ENCODE results near the gene LMO4.
A peak's percentile ranks its signal among the peaks of the same experiment; 100 is the strongest.

The LMO4 gene

DNA sequence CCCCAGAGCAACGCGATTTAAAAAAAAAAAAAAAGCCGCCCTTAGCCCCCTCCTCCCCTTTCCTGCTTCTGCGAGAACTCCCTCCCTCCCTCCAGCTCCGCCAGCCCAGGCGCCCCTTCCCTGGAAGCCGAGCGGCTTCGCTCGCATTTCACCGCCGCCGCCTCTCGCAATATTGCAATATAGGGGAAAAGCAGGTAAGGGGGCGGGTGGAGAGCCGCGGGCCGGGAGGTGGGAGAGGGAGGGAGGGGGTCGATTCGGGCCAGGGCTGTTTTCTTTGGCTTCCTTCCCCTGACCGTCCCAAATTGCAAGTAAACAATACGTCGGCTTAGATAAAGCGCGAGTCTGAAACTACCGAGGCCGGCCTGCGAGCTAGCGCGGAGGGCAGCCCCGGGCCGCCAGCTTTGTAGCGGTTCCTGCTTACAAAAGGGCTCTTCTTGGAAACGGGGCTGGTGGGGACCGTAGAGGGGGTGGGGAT lies 408 bp downstream of the LMO4 start:
- DNase-seq: peak; percentile 41

DNA sequence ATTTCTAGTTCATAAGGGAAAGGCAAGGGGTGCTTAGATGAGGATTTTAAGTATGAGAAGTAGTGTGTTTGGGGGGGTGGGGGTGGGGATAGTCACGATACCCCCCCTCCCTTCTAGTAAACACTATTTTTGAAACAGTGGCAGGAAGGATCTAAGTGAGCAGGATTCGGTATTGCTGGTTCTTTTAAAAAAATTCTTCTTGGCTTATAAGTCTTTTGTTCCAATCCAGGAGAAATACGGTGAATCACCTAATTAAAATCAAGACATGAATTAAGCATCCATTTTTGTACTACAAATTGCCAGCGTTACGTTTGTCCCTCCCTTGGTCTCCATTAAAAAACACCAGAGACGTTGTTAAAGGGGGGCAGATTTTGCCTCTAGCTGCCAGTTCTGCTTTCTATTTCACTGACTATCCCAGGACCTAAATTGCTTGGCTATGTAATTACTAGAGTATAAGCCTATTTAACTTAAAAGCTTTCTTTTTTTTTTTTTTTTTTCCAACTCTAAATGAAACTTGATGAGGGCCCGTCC lies 911 bp downstream of the LMO4 start:
- DNase-seq: no peak

DNA sequence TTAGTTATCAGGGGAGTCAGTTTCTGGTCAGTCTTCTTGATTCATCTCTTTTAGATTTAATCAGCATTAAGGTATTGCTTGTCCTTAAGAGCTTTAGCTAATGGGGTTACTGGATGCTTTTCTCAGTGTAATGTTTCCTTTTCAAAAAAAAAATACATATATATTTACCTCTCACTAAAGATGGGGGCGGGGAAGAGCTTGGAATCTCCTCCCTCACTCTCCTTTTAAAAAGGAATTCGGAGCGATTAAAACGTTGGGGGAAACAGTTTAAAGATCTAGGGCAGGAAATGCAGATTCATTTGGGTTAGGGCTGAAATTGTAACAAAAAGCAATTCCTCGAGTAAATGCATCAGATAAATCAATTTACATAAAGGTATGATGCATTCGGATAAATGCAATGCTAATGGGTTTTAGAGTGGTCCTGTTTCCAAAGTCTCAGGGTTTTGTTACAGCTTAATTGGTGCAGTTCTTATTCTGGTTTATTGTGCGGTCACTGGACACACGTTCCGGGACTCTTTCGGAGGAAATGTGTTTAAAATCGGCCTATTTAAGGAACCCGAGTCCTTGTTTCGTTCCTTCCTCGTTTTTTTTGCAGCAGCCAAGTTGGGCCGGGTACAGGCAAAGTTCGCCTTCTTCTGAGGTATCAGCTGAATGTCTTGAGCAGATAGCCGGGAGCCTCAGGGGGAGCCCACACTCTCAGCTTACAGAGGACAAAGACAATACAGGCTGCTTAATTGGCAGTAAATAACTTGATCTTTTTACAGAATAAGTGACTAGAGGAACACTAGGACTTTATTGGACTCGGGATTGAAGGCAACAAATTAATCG lies 1.6 kb downstream of the LMO4 start:
- DNase-seq: no peak

DNA sequence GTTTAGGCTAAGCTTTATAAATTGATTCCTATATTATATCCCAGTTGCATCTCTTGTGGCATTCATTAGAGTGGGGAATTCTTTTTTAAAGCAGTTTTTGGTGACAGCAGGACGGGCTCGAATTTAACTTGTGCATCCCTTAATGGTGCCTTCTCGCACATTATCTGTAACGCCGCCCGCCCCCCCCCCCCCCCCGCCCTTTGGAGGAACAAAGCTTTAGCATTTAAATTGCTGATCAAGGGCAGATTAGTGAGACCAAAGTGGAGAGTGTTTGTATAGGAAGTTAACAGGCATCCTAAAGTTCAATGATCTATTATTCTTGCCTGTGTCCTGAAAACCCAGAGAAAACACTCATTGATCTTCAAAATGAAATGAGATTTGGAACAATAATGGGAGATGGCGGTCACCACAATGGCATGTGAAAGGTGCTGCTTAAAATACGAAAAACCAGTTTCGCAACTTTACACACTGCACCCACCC lies 2.2 kb downstream of the LMO4 start:
- DNase-seq: no peak

DNA sequence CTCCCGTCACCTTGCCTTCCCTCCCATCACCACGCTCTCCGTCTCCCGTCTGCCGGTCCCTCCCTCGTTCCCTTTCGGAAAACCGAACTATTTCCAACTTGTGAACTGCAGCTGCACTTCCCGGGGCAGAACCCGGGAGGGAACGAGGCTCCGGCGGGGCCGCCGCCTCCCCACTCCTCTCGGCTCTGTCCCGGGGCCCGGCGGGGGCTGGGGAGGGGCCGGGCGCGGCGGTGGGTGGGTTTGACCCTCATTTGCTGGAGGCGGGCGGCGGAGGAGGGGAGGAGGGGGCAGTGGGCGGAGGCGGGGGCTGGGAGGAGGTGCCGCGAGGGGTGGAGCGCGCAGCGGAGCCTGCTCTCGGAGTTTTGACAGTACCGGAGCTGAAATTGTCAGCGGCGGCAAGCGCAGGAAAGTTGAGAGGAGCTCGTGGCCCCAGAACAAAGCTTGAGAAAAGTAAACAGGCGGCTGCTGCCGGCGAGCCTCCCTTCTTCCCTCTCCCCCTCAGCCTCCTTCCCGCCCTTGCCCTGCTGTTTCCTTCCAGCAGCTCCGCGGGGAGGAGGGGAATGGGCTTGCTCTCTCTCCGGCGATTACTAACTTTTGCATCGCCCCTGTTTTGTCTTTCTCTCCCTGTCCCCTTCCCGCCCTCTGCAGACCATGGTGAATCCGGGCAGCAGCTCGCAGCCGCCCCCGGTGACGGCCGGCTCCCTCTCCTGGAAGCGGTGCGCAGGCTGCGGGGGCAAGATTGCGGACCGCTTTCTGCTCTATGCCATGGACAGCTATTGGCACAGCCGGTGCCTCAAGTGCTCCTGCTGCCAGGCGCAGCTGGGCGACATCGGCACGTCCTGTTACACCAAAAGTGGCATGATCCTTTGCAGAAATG lies 2.9 kb downstream of the LMO4 start:
- DNase-seq: peak; percentile 23

DNA sequence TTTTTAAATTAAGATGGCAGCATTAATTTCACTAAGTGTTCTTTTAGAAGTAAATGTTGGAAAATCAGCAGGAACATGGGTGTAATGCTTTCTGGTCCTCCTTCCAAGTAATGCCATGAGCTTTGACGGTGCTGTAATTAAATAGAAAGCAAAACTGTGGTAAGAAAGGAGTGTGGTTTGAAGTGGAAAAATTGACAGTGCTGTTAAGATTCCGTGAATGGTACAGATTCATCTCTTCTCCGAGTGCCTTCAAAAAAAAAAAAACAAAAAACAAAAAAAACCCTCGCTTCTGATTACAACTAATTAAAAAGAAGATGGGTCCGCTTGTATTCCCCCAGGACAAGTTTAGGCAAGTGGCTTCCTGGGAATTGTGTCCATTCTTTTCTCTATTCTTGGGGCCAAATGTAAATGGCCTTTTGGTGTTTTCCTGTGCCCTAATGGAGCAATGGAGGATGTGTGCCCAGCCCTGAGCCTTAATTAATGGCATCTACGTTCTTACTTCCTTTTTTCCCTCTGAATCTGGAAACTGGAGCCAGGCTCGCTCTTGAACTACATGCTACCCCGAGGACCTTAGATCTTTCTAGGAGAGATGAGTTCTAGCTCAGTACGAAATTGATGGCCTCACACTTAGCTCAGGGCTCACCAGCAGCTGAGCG lies 5.1 kb downstream of the LMO4 start:
- DNase-seq: no peak

DNA sequence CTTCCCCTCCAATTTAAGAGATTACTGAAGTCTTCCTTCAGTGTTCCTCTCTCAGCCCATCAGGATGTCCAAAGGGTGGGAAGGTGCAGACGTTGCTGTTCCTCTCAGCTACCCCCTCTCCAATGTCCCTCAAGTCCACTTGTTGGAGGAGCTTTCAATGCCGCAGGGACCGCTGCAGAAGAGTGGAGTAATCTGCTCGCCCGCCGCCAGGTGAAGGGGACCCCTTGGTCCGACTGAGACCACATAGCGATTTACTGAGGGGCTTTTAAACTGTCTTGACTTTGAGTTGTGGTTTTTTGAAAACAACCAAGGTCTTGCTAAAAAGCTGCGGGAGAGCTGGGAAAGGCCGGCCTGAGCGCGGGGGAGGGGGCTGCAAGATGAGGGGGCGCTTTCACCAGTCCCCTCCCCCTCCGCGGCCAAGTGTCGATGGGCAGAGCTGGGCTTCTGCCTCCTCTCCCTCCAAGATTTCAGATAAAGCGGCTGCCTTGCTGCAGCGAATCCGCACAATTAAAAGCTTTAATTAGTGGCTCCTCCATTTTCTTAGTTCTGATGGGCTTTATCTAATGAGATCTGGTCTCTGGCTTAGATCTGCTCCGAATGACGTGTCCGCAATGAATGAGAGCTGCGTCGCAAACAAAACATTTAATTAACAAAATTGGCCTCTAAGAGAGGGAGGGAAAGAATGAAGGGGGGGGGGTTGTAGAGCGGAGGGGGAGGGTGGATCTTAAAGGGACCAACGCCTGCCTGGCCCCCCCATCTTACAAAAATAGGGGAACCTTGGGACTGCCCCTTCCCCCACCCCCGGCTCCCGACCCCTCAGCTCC lies 5.9 kb downstream of the LMO4 start:
- DNase-seq: no peak

DNA sequence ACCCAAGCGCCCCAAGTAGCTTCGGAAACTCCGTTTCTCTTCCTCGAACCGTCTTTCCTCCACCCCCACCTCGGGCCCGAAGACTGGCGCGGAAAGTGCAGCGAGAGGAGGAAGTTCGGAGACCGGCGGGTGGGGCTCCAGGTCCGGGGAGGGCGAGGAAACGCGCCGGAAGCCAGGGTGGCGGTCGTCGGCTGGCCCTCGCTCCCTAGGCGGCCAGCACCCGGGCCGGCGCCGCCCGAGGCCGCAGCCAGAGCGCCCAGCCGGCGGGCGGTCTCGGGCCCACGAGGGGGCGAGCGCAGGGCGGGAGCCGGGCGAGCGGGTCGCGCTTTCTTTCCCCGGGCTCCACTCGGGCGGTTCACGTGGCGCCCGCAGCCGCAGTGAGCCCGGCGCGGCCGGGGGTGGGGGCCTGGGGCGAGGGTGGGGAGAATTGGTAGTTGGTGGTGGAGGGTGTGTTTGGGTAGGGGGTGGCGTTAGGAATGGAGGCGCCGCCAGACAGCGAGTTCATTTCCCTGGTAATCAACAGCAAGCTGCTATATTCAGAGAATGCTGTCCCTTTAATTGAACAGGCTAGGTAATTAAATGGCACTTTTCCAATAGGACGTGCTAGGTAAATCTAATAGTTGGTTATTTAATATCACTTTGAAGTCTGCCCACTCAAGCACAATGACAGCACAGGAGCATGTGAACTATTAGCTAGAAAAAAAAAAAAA lies 6.7 kb downstream of the LMO4 start:
- DNase-seq: no peak

DNA sequence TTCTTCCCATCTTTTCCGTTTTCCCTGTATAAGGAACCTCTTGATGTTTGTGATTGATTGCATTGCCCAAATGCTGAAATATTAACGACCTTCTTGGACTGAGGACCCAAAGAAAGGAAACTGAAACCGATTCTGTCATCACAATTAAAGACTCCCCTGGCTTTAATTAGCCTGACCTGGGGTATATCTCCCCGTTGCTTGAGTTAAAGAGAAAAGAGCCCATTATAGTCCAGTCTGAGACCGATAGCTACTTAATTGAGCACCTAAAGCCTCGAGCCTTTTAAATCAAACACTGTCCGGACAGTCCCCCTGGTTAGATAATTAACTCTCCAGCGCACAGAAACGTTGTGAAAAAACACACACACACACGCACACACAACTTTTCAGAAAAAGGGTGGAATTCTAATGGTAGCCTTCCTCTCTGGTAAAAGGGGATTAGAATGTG lies 8.0 kb downstream of the LMO4 start:
- DNase-seq: no peak

DNA sequence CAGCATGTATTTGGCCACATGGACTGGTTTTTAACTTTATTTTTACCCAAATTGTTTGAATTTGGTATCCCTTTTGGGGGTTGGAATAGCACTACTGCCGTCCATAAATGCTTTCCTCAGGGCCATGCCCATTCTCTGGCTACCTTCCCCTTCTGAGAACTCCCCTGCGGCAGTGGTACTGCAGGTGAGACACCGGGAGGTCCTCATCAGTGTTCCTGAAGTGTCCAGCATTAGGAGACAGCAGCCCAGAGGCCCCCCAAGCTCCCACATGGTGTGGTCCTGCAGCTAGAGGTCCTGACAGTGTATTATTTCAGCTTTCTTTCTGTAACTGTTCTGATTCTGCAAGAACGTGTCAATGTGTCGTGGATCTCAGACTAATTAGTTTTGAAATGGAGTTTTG lies 8.9 kb downstream of the LMO4 start:
- no peak for DNase-seq

DNA sequence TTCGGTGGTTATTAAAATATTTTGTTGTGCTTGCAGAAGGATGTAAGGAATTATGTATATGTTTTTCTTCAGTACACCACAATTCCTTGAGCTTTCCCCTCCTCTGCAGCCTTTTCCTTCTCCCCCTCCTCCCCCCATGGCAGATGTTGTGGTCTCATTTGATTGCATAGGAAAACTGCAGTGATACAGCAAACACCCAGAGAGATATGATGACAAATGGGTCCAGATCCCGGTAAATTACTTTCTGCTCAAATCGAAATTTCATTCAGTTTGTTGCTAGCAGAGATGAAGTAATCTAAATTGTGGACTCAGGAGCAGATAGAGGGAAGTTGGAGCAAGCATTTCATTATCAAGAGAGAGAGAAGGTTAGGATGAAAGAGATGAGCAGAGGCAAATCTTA lies 9.9 kb downstream of the LMO4 start:
- no peak for DNase-seq

DNA sequence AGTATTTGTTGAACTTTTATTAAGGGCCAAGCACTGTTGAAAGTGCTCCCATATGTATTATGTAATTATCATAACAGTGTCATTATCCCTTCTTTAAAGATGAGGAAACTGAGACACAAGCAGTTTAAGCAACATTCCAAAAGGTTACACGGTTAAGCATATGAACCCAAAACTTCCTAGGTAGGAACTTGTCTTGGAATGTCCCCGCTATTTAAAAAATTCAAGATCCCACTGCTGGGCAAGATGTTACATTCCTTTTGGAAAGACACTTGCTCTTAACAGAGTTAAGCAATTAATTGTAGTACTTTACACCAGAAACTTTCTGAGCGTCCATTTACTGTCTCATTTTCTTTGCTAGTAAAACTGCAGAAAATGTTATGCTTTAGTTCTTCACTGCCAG lies 15.6 kb downstream of the LMO4 start:
- no peak for DNase-seq

DNA sequence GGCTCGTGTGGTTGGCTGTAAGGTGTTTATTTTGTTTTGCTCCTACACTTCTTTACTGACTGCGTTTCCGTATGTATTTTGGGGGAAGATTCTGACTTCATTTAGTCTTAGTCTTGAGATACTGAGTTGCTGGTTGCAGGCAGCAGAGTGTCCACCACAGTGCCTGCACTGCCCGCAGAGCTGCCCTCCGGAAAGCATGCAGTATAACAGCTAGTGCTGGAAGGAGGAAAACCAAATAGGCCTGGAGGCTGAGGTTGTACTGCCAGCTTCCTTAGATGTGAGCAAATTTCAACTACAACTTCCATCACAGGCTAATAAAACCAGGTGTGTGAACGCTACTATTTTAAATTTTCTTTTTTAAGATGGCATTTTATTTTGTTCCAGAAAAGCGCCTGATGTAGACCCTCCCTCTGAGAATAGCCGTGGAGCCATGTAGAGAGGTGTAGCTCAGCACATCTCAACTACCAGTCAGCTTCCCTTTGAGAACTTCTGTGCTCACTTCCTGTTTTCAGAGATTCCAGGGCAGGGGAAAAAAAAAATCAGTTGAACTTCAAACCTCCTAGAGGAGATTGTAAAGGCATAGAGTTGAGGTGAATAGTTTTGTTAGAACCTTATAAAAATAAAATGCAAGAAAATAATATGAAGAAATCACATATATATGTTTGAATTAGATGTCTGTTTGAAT lies 17.6 kb downstream of the LMO4 start:
- no peak for DNase-seq

DNA sequence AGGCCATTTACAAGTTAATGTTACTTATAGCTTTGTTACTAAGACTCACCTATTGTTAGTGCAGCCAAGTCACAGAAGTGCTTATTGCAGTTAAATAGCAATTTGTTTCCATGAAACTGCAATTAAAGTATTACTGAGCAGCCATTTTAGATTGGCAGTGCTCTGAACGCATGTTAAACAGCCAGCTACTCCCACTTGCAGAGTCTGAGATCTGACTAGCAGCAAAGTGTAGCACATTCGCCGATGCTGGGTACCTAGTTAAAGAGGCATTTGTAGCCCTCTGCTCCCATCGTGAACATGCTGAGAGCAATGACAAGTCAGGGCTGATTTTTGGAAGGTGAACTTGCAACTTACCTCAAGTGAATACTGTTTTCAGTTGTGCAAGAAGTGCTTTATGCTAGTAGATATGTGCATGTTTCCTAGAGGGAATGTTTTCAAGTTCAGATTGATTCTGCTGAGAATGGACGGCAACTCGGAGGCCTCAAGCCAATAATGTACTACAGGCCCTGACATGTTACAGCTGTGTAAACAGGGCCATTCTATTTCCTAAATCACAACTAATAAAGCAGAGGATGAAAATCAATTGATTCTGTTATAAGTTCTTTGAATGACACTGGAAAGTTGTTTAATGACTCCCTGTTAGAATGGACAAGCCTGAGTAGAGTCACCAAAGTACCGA lies 19.8 kb downstream of the LMO4 start:
- no peak for DNase-seq

DNA sequence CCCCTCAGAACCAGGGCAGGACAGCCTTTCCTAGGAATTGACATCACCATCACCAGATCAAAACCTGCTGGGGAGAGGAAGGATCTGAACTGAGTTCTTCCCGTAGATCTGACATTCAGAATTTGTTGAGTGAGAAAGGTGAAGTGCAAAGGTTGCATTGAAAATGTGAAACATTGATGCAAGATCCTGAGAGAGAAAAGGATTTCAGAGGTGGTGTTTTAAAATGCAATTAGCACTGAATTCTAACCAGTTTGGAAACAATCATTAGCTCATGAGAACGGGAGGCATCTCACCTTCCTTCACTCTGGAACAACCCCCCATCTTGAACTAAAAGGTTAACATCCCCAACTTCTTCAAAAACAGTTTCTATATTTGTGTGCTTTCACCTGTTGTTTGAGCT lies 20.4 kb downstream of the LMO4 start:
- DNase-seq: no peak

DNA sequence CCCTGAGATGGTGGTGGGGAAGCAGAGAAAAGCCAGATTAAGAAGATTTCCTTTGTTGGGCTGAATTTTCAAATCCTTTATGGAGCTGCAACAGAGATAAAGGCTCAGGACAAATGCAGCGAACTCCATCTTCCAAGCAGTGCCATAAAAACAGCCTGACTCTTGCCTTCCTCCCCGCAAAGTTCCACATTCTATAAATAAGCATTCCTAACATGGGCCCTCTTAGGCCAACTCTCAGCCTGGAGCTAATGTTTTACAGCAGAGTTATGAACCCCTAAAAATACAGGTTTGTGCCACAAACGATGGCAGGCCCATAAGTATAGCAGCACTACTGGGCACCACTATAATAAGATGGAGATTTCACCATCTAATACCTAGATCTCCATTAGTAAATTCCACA lies 27.2 kb downstream of the LMO4 start:
- DNase-seq: no peak

DNA sequence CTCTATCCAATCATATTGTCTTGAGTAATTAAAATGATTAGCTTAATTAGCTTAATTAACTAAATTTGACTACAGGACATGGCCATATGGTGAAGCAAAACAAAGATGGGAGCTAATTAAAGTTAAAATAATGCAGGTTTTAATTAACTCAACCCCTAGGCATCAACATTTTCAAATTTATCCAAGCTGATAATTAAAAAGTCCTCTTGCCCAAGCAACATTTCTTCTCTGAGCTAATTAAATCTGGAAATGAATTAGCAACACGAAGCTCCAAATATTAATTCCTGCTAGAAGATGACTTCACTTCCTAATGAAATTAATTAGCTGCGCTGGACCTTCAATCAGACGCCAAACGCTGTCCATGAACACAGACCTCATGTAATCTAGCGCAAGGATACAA lies 27.9 kb downstream of the LMO4 start:
- no peak for DNase-seq

DNA sequence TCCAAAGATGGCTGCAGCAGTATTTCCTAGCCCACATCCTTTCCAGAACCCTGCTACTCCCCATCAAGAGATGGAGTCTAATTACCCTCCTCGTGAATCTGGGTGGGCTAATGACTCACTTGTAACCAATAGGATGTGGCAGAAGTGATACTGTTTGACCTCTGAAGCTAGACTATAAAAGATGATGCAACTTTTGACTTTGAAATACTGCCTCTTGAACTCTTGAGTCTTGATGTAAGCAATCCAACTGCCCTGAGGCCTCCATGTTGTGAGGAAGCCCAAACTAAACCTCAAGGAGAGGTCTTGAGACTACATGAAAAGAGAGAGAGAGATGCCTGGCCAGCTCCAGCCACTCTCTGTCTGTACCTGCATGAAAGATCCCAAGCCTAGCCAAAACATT lies 29.5 kb downstream of the LMO4 start:
- DNase-seq: no peak

DNA sequence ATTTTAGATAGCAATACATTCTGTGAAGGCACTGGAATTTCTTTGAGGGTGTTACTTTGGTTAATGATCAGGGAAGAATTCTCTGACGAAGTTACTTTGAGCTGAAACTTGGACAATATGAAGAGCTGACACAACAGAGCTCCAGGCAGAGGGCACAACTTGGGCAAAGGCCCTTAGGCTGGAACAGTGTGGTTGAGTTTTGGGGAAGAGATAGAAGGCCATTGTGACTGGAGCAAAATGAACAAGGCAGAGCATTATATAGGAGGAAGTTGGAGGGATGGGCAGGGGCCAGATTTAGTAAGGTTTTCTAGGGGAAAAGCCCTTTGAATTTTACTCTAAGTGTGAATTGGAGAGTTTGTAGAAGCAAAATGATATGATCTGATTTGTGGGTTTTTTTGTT lies 30.9 kb downstream of the LMO4 start:
- DNase-seq: no peak

Measured in T1000 (cell line).